ENCODE data around the gene PLTP.

DNA sequence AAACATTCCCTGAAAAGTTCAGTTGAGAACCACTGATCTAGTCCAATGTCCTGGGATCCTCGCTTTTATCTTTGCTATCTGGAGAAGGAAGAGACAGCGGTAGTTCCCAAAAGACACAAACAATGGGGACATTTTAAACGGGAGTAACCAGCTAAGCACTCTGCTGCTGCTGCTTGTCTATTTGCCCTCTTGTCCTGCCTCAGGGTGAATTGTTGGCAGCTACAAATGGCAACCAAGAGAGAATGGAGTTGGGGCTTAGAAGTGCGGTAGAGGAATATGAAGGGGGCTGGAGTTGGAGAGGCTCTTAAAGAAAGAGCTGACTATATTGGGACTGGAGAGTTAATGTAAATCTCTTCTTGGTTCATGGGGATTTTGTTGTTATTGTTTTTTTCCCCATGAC lies 37.4 kb downstream of the PLTP start:
- TF ChIP-seq, protein P1, sequence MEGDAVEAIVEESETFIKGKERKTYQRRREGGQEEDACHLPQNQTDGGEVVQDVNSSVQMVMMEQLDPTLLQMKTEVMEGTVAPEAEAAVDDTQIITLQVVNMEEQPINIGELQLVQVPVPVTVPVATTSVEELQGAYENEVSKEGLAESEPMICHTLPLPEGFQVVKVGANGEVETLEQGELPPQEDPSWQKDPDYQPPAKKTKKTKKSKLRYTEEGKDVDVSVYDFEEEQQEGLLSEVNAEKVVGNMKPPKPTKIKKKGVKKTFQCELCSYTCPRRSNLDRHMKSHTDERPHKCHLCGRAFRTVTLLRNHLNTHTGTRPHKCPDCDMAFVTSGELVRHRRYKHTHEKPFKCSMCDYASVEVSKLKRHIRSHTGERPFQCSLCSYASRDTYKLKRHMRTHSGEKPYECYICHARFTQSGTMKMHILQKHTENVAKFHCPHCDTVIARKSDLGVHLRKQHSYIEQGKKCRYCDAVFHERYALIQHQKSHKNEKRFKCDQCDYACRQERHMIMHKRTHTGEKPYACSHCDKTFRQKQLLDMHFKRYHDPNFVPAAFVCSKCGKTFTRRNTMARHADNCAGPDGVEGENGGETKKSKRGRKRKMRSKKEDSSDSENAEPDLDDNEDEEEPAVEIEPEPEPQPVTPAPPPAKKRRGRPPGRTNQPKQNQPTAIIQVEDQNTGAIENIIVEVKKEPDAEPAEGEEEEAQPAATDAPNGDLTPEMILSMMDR (IDR thresholded peaks at IDR 0.05 in 2 of 3, conservative IDR thresholded peaks at IDR 0.05 in 1 of 3; ENCODE audit: borderline replicate concordance in 1 of 3, insufficient read depth in 1 of 3, low read depth in 2 of 3, low read length in 2 of 3): no peak
- TF ChIP-seq POLR2A (IDR thresholded peaks at IDR 0.05; ENCODE audit: borderline replicate concordance, extremely low read depth, insufficient read depth, insufficient read length): no peak
- no peak for TF ChIP-seq EZH2phosphoT487 (IDR thresholded peaks at IDR 0.05; ENCODE audit: borderline replicate concordance)
- TF ChIP-seq, protein P2, sequence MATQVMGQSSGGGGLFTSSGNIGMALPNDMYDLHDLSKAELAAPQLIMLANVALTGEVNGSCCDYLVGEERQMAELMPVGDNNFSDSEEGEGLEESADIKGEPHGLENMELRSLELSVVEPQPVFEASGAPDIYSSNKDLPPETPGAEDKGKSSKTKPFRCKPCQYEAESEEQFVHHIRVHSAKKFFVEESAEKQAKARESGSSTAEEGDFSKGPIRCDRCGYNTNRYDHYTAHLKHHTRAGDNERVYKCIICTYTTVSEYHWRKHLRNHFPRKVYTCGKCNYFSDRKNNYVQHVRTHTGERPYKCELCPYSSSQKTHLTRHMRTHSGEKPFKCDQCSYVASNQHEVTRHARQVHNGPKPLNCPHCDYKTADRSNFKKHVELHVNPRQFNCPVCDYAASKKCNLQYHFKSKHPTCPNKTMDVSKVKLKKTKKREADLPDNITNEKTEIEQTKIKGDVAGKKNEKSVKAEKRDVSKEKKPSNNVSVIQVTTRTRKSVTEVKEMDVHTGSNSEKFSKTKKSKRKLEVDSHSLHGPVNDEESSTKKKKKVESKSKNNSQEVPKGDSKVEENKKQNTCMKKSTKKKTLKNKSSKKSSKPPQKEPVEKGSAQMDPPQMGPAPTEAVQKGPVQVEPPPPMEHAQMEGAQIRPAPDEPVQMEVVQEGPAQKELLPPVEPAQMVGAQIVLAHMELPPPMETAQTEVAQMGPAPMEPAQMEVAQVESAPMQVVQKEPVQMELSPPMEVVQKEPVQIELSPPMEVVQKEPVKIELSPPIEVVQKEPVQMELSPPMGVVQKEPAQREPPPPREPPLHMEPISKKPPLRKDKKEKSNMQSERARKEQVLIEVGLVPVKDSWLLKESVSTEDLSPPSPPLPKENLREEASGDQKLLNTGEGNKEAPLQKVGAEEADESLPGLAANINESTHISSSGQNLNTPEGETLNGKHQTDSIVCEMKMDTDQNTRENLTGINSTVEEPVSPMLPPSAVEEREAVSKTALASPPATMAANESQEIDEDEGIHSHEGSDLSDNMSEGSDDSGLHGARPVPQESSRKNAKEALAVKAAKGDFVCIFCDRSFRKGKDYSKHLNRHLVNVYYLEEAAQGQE (IDR thresholded peaks at IDR 0.05; ENCODE audit: low read depth): no peak
- no peak for TF ChIP-seq YY1 (IDR thresholded peaks at IDR 0.05; ENCODE audit: extremely low read depth, insufficient replicate concordance, low read depth, low read length)

All from HCT116 (cell line).